Astrocyte (in vitro differentiated cells and primary cell): ENCODE measurements around the gene BMPR1B.

Experiments used
- CTCF ChIP-seq: IDR thresholded peaks from 2 replicates; pipeline ENCODE4 v1.5.1; 2011; ENCODE audit warnings: low read depth, mild to moderate bottlenecking, inconsistent platforms, low read length, moderate library complexity; ENCODE audit not compliant: insufficient read depth
- EZH2 ChIP-seq: IDR thresholded peaks from 2 replicates; pipeline ENCODE4 v1.6.1; 2012; ENCODE audit warnings: mild to moderate bottlenecking, low read length, inconsistent platforms; ENCODE audit not compliant: insufficient read depth

GRCh38 chr4:94944726-94945125 lies 187.0 kb downstream of the BMPR1B start:
- TF ChIP-seq CTCF (no peak), EZH2 (no peak)
